Natural killer cell (primary cell): ENCODE measurements around the gene WDR7. TPM values are rescaled to one million over a fixed set of nuclear protein-coding genes. Genes with fewer than 3 reads are reported as not detected.

ENCODE experiments used
- ATAC-seq, 3 donors: fragments of 150-1000 bp in 2 of 3; fragments of 200-7000 bp in 1 of 3; cut with Tn5 transposase; 1 replicate in 1 of 3; 2 replicates in 2 of 3; pipeline ENCODE4 v1.10.0; 2021; ENCODE audit warnings: mild to moderate bottlenecking in 2 of 3, moderate library complexity in 2 of 3
- DNase-seq, 2 donors: peaks; one replicate each; pipeline versions ENCODE4 v3.0.0 to v3.0.0-alpha.2; 2013 to 2021; ENCODE audit warnings: mixed read lengths in 1 of 2
- H3K27ac ChIP-seq: one replicate; pipeline ENCODE4 v1.5.1; 2013; ENCODE audit warnings: mild to moderate bottlenecking, low read length
- H3K27me3 ChIP-seq: one replicate; pipeline ENCODE4 v1.6.1; 2013; ENCODE audit warnings: low read length; ENCODE audit not compliant: control insufficient read depth, insufficient read depth
- H3K36me3 ChIP-seq: one replicate; pipeline ENCODE4 v1.6.1; 2013; ENCODE audit warnings: low read length; ENCODE audit not compliant: control insufficient read depth, insufficient read depth
- H3K4me1 ChIP-seq: one replicate; pipeline ENCODE4 v1.6.1; 2013; ENCODE audit warnings: low read length; ENCODE audit not compliant: control insufficient read depth, insufficient read depth
- H3K4me3 ChIP-seq: one replicate; pipeline ENCODE4 v1.5.1; 2013; ENCODE audit warnings: low read length
- H3K9me3 ChIP-seq: one replicate; pipeline ENCODE4 v1.6.1; 2013; ENCODE audit warnings: low read length; ENCODE audit not compliant: control insufficient read depth, insufficient read depth
- H3K27ac Mint-ChIP-seq, 2 donors: one replicate each; pipeline ENCODE4 v1.8.0; 2022; ENCODE audit warnings: mild to moderate bottlenecking in 2 of 2, mixed read lengths in 2 of 2, moderate library complexity in 1 of 2
- H3K27me3 Mint-ChIP-seq, 2 donors: one replicate each; pipeline ENCODE4 v1.8.0; 2022; ENCODE audit warnings: low read depth in 2 of 2, mixed read lengths in 2 of 2
- H3K36me3 Mint-ChIP-seq: one replicate; pipeline ENCODE4 v1.8.0; 2022; ENCODE audit warnings: mixed read lengths
- H3K4me1 Mint-ChIP-seq, 2 donors: one replicate each; pipeline ENCODE4 v1.8.0; 2022; ENCODE audit warnings: mixed read lengths in 2 of 2
- H3K4me3 Mint-ChIP-seq: one replicate; pipeline ENCODE4 v1.8.0; 2022; ENCODE audit warnings: mild to moderate bottlenecking, moderate library complexity, mixed read lengths
- H3K9me3 Mint-ChIP-seq, 2 donors: one replicate each; pipeline ENCODE4 v1.8.0; 2022; ENCODE audit warnings: mixed read lengths in 2 of 2
- CTCF ChIP-seq: fragments of 200-600 bp; IDR thresholded peaks from one replicate; pipeline ENCODE4 v1.8.0; 2022; ENCODE audit warnings: antibody characterized with exemption
- WGBS: methylation state at CpG from one replicate; pipeline ENCODE4 v1.1.7; 2013; ENCODE audit warnings: missing lambda C conversion rate; ENCODE audit not compliant: insufficient coverage; 5-methylcytosine and 5-hydroxymethylcytosine counted together
- intact Hi-C: fragments of 100-400 bp; cut with micrococcal nuclease; formaldehyde crosslinking; loops from one replicate; pipeline ENCODE4 v1.14.2; 2022
- total RNA-seq, 4 donors: library from RNA; stranded (reverse); fragments of 120-200 nt in 1 of 4; gene quantifications; one replicate each; pipeline versions ENCODE4 v1.2.3 to v1.2.4, GENCODE V29; 2013 to 2022

Gene WDR7
- total RNA-seq, 3 donors from 2014 or later (not counting 1 experiment from before 2014, with no cell fraction given): 71.1 to 103 (median 77.3) TPM

GRCh38 chr18:57038395-57038794, 387.2 kb downstream of the WDR7 start:
- H3K27ac Mint-ChIP-seq: no peak overlapping the region

DNA sequence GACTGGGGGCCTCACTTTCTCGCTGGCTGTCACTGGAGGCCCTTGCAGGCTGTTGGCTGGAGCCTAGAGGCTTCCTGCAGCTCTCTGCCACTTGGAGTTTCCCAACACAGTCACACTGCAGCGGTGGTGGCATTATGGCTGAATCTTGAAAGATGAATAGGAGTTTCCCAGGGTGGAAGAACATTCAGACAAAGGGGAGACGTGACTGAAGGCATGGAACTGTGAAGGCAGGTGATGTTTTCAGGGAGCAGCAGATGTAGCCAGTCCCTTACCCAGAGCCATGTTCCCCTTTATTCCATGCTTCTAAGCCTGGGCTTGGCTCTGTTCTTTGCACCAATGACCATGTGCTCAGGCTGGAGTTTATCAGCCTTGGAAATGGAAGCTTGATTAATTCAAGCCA, 389.0 kb downstream of the WDR7 start:
- H3K27ac ChIP-seq: no peak overlapping the region
- DNase-seq (no peak), ATAC-seq (no peak)
- H3K27me3 Mint-ChIP-seq: peaks cover 5 to 13% of the 10 kb centered on the region in 2 donors
- H3K27ac Mint-ChIP-seq: no peak overlapping the region
- no peaks in the 10 kb centered on the region for H3K9me3 Mint-ChIP-seq
- WGBS: 93% methylated on average over 2 of the region's 3 CpGs
- H3K36me3 ChIP-seq: no peaks in the 10 kb centered on the region
- no peaks in the 10 kb centered on the region for H3K4me1 Mint-ChIP-seq
- no peaks in the 10 kb centered on the region for H3K9me3 ChIP-seq
- intact Hi-C loops: no loop called here
- no peaks in the 10 kb centered on the region for H3K36me3 Mint-ChIP-seq
- H3K27me3 ChIP-seq: no peaks in the 10 kb centered on the region
- TF ChIP-seq CTCF: no peak
- H3K4me1 ChIP-seq: no peaks in the 10 kb centered on the region
- H3K4me3 Mint-ChIP-seq: no peak overlapping the region
- no peak overlapping the region for H3K4me3 ChIP-seq

More at GRCh38 chr18:57038395-57038794, 387.2 kb downstream of the WDR7 start:
- Mint-ChIP-seq H3K27me3 (peaks cover 0 to 7% of the 10 kb centered on the region in 2 donors), H3K9me3 (no peaks in the 10 kb centered on the region), H3K4me3 (no peak overlapping the region), H3K4me1 (no peaks in the 10 kb centered on the region), H3K36me3 (no peaks in the 10 kb centered on the region)
- intact Hi-C loops: no loop called here
- TF ChIP-seq CTCF: no peak
- Histone ChIP-seq H3K27ac (no peak overlapping the region), H3K4me1 (no peaks in the 10 kb centered on the region), H3K27me3 (no peaks in the 10 kb centered on the region), H3K4me3 (no peak overlapping the region), H3K36me3 (no peaks in the 10 kb centered on the region), H3K9me3 (no peaks in the 10 kb centered on the region)
- ATAC-seq: no peak
- 72% methylated on average over 6 of the region's 6 CpGs for WGBS
- no peak for DNase-seq

GRCh38 chr18:57043241-57043640, 392.1 kb downstream of the WDR7 start:
- Mint-ChIP-seq H3K4me3 (no peak overlapping the region), H3K4me1 (no peaks in the 10 kb centered on the region), H3K9me3 (peaks cover 0 to 2% of the 10 kb centered on the region in 2 donors), H3K27me3 (peaks cover 5 to 13% of the 10 kb centered on the region in 2 donors), H3K36me3 (no peaks in the 10 kb centered on the region), H3K27ac (no peak overlapping the region)
- H3K9me3 ChIP-seq: no peaks in the 10 kb centered on the region
- DNase-seq (no peak), ATAC-seq (peak in 1 of 3 donors; percentile 16)
- H3K4me1 ChIP-seq: no peaks in the 10 kb centered on the region
- 94% methylated on average over 3 of the region's 3 CpGs for WGBS
- H3K27me3 ChIP-seq: no peaks in the 10 kb centered on the region
- H3K36me3 ChIP-seq: no peaks in the 10 kb centered on the region
- no peak overlapping the region for H3K27ac ChIP-seq
- H3K4me3 ChIP-seq: no peak overlapping the region
- intact Hi-C loops: no loop called here
- no peak for TF ChIP-seq CTCF

DNA sequence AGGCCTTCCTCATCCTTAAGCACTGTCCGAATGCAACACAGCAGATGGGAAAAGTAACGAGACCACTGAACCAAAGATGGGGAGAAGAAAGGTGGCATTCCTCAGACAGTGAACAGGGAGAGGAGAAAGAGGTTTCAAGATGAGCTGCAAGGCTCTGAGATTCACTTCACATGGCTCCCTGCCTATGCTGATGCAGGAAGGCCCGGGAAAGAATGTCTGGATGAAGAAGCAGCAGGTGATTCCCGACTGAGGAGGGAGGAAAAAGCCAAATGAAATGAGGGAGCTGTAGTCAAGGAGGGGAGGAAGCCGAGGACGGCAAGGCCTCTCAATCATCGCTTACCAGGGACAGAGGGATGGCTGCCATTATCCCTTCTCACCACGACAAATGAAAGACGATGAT, 397.2 kb downstream of the WDR7 start:
- no peak overlapping the region for H3K4me3 Mint-ChIP-seq
- Histone ChIP-seq H3K27me3 (no peaks in the 10 kb centered on the region), H3K9me3 (no peaks in the 10 kb centered on the region), H3K27ac (no peak overlapping the region), H3K4me1 (no peaks in the 10 kb centered on the region), H3K36me3 (no peaks in the 10 kb centered on the region), H3K4me3 (no peak overlapping the region)
- peaks cover 5 to 6% of the 10 kb centered on the region in 2 donors for H3K27me3 Mint-ChIP-seq
- H3K4me1 Mint-ChIP-seq: no peaks in the 10 kb centered on the region
- intact Hi-C loops: no loop called here
- WGBS: 84% methylated on average over 9 of the region's 9 CpGs
- H3K9me3 Mint-ChIP-seq: peaks cover 0 to 2% of the 10 kb centered on the region in 2 donors
- H3K36me3 Mint-ChIP-seq: no peaks in the 10 kb centered on the region
- ATAC-seq (no peak), DNase-seq (no peak)
- no peak overlapping the region for H3K27ac Mint-ChIP-seq
- no peak for TF ChIP-seq CTCF
